ENCODE data around the gene ATP6V1F.

DNA sequence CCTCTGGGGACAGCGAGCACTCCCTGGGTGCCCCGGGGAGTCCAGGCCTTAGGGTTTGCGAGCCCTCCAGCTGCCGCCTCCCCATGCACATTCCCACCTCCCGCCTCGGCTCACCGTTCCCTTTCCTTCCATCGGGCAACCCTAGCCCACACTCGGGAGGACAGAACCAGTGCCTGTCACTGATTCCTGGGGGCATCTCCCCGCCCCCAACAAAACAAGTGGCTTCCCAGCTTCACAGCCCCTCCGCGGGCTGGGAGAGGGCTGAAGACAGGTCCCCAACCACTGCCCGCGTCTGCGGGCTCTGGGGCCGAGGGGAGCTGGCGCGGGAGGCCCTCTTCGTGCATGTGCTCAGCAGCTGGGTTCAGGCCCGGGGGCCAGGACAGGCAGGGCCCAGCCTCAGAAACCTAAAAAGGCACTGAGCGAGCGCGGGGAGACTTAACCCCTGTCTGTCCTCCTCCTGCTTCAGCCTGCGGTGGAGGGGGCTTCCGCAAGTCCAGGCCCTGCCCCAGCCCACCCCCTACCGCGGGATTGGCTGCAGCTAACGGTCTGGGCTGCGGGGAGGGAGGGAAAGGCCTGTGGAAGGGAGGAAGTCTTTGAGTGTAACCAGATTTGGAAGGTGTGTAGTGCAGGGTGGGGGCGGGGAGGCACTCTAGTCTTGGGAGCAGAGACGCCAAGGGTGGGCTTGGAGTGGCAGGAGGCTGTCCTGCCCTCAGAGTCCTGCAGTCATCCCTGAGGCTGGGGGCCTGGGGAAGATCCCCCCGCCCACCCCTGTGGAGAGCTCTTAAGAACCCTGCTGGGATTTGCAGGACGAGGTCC lies 31.3 kb upstream of the ATP6V1F start:
- TF ChIP-seq, protein P1, sequence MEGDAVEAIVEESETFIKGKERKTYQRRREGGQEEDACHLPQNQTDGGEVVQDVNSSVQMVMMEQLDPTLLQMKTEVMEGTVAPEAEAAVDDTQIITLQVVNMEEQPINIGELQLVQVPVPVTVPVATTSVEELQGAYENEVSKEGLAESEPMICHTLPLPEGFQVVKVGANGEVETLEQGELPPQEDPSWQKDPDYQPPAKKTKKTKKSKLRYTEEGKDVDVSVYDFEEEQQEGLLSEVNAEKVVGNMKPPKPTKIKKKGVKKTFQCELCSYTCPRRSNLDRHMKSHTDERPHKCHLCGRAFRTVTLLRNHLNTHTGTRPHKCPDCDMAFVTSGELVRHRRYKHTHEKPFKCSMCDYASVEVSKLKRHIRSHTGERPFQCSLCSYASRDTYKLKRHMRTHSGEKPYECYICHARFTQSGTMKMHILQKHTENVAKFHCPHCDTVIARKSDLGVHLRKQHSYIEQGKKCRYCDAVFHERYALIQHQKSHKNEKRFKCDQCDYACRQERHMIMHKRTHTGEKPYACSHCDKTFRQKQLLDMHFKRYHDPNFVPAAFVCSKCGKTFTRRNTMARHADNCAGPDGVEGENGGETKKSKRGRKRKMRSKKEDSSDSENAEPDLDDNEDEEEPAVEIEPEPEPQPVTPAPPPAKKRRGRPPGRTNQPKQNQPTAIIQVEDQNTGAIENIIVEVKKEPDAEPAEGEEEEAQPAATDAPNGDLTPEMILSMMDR (IDR thresholded peaks at IDR 0.05): no peak
- TF ChIP-seq EZH2 (IDR thresholded peaks at IDR 0.05): no peak
